ENCODE data around the gene ATPAF2.

Gene ATPAF2

GRCh38 chr17:17994271-17995069 lies 44.5 kb downstream of the ATPAF2 start:
- no peak overlapping the region for H3K4me3 ChIP-seq
- H3K27ac ChIP-seq, result no peak overlapping the region
- DNase-seq (ENCODE audit: low spot score), result no peak
- no peak for TF ChIP-seq CTCF (IDR thresholded peaks at IDR 0.05)

- no peak for TF ChIP-seq CTCF (IDR thresholded peaks at IDR 0.05)
- DNase-seq (ENCODE audit: low spot score), result no peak
- no peak overlapping the region for H3K27ac ChIP-seq
- no peak overlapping the region for H3K4me3 ChIP-seq
Measured at GRCh38 chr17:17993852-17994251, 45.1 kb downstream of the ATPAF2 start.

DNA sequence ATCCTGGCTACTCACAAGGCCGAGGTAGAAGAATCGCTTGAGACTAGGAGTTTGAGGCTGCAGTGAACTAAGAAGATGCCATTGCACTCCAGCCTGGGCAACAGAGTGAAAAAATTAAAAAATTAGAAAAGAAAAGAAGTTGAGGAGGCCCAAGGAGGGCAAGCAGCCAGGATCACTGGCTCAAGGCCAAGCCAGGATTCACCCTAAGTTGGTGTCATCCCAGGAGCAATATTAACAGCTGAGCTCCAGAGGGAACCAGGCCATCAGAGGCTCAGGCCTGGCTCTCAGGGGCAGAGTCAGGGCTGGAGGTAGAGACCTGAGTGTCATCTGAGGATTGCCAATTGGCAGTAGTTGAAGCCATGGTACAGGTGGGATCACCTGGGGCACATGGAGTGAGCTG lies 45.6 kb downstream of the ATPAF2 start:
- no peak for TF ChIP-seq CTCF (IDR thresholded peaks at IDR 0.05)
- no peak overlapping the region for H3K27ac ChIP-seq
- no peak for DNase-seq (ENCODE audit: low spot score)
- no peak overlapping the region for H3K4me3 ChIP-seq

GRCh38 chr17:17990282-17990681 lies 48.7 kb downstream of the ATPAF2 start:
- no peak for TF ChIP-seq CTCF (IDR thresholded peaks at IDR 0.05)
- DNase-seq (ENCODE audit: low spot score), result no peak
- H3K27ac ChIP-seq, result no peak overlapping the region
- no peak overlapping the region for H3K4me3 ChIP-seq

DNA sequence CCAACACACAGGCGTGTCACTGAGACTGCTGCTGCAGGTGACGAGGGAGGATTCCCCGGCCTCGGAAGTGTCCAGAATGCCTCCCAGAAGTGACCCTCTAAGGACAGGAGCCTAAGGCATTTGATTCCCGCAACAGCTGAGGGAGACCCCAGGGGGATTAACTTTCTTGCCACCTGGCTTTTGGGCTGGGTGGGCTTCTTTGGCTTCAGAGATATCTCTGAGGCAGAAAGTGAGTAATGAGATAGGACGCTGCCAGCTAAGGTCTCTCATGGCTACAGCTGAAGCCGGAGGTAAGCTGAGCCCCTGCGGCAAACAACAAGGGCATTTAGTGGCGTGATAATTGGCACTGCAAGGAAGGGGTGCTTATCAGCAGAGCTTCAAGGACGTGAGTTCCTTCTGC lies 49.4 kb downstream of the ATPAF2 start:
- Histone ChIP-seq H3K4me3 (no peak overlapping the region), H3K27ac (no peak overlapping the region)
- no peak for DNase-seq (ENCODE audit: low spot score)
- no peak for TF ChIP-seq CTCF (IDR thresholded peaks at IDR 0.05)

- no peak overlapping the region for H3K27ac ChIP-seq
- TF ChIP-seq CTCF (IDR thresholded peaks at IDR 0.05), result no peak
- H3K4me3 ChIP-seq, result no peak overlapping the region
- DNase-seq (ENCODE audit: low spot score), result no peak
Measured at GRCh38 chr17:17989081-17989480, 49.9 kb downstream of the ATPAF2 start.

- no peak for DNase-seq (ENCODE audit: low spot score)
- Histone ChIP-seq H3K4me3 (no peak overlapping the region), H3K27ac (no peak overlapping the region)
- no peak for TF ChIP-seq CTCF (IDR thresholded peaks at IDR 0.05)
Measured at GRCh38 chr17:17988427-17988945, 50.5 kb downstream of the ATPAF2 start.
